ENCODE results near the gene PPP1CA. TPM values are rescaled to one million over a fixed set of nuclear protein-coding genes. Genes with fewer than 3 reads are reported as not detected.
"Not testable (repeated sequence)": the region's sequence is repeated elsewhere in the genome, so short reads cannot be mapped to it uniquely, and the experiment has no call there.

The PPP1CA gene
- polyA plus RNA-seq, 1 donor, result 123 TPM

GRCh38 chr11:67435031-67435726, 33.5 kb upstream of the PPP1CA start:
- DNase-seq (ENCODE audit: low read depth), result no peak

DNA sequence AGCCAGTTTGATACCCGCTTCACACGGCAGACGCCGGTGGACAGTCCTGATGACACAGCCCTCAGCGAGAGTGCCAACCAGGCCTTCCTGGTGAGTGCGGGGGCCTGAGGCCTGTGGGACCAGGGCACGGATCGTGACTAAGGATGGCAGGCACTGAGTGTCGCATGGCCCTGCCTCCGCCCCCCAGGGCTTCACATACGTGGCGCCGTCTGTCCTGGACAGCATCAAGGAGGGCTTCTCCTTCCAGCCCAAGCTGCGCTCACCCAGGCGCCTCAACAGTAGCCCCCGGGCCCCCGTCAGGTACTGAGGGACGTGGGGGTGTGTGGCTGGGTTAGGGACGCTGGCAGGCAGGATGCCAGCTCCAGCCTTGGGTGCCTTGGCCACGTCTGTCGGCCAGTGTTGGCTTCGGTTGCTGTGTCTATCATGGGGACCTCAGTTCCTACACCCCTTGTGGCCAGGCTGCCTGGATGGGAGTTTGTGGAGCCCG, 32.8 kb upstream of the PPP1CA start:
- DNase-seq (ENCODE audit: low read depth), result no peak

GRCh38 chr11:67433536-67434394, 32.1 kb upstream of the PPP1CA start:
- no peak for DNase-seq (ENCODE audit: low read depth)

- DNase-seq (ENCODE audit: low read depth), result no peak
Measured at GRCh38 chr11:67432655-67433349, 31.1 kb upstream of the PPP1CA start.

DNA sequence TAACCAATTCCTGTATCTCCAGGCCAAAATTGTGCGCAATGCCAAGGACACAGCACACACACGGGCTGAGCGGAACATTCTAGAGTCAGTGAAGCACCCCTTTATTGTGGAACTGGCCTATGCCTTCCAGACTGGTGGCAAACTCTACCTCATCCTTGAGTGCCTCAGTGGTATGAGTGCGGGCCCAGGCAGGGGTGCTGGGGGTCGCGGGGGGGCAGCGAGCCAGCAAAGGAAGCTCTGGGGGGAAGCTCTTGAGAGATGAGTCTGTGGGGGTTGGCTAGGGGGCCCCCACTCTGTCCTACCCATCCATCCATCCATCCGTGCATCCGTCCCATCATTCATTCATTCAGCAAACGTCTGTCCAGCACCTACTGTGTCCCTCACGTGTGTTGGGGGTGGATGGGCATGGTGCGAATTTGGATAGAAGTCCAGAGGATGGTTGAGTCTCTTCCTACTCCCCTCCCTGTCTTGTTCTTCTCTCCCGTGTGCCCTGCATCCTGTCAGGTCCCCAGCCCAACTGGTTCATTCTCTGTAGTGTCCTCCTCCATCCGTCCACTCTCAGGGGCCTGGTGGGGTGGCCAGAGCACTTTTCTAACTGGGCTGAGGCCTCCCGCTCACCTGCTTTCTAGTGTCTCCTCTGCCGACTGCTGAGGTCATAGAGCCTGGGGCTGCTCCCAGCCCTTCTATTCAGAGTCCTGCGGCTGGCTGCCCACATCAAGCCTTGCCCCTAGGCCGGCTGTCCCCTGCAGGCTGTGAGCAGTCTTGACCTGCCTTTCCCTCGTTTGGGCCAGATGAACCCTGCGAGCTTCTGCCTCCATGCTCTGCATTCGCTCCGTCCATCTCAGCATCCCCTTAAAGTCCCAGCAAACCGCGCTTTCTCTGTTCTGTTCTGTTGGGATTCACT, 29.9 kb upstream of the PPP1CA start:
- DNase-seq (ENCODE audit: low read depth), result no peak

DNA sequence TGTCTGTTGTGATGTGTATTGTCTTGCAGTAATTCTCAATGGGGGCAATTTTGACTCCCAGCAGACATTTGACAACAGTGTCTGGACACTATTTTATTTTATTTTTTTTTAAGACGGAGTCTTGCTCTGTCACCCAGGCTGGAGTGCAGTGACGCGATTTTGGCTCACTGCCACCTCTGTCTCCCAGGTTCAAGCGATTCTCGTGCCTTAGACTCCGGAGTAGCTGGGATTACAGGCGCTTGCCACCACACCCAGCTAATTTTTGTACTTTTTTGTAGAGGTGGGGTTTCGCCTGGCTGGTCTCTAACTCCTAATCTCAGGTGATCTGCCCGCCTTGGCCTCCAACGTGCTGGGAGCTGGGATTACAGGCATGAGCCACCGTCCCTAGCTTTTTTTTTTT, 28.1 kb upstream of the PPP1CA start:
- DNase-seq (ENCODE audit: low read depth), result no peak

- no peak for DNase-seq (ENCODE audit: low read depth)
Measured at GRCh38 chr11:67429038-67429668, 27.5 kb upstream of the PPP1CA start.

DNA sequence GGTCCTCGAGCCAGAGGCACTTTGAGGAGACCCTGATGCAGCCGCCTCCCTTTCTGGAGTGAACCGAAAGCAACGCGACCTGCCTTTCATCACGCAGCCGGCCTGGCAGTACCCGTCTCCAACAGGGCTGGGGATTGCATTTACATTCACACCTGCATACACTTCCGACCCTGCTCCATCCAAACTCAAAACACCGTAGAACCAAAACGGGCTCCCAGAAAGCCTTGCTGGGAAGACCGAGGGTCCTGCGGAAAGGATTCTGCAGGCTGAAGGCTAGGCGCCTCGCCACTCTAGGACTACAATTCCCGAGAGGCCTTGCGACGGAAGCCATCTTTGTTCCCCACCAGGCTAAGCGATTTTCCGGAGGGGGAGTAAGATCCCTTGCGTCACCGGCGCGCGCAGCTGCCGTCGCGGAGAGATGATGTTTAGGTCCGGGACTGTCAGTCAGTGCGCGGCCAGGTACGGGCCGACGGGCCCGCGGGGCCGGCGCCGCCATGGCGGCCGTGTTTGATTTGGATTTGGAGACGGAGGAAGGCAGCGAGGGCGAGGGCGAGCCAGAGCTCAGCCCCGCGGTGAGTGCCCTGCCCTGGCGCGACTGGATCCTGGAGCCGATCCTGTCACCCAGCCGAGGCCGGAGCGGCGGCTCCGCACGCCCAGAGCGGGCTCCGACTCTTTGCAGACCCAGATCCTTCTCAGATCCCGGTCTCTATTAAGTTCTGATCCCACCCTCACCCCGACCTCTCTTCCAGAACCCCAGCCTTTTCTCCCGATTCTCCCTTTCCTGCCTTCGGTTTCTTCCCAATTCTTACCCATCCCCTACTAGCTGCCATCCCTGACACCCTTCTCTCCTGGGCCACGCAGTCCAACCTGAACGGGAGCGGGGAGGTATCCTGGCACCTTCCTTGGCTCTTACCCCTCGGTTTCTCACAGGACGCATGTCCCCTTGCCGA, 26.7 kb upstream of the PPP1CA start, which contains the start of gene RPS6KB2:
Gene RPS6KB2 (plus strand): TSS at position 443 of the 950 bp plus-strand sequence. CDS start 52 bp downstream, at position 495.
- peak; percentile 96 for DNase-seq (ENCODE audit: low read depth)

DNA sequence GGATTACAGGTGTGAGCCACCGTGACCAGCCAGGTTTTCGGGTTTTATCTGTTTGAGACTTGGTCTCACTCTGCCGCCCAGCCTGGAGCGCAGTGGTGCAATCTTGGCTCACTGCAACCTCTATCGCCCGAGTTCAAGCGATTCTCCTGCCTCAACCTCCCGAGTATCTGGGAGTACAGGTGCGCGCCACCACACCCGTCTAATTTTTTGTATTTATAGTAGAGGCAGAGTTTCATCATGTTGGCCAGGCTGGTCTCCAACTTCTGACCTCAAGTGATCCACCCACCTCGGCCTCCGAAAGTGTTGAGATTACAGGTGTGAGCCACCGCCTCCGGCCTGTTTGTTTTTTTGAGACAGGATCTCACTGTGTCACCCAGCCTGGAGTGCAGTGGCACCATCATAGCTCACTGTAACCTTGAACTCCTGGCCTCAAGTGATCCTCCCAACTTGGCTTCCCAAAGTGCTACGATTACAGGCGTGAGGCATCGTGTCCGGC, 25.8 kb upstream of the PPP1CA start:
- DNase-seq (ENCODE audit: low read depth), result not testable (repeated sequence)

GRCh38 chr11:67423891-67424613, 22.4 kb upstream of the PPP1CA start:
- DNase-seq (ENCODE audit: low read depth), result no peak

- no peak for DNase-seq (ENCODE audit: low read depth)
Measured at GRCh38 chr11:67423466-67423865, 21.8 kb upstream of the PPP1CA start.

DNA sequence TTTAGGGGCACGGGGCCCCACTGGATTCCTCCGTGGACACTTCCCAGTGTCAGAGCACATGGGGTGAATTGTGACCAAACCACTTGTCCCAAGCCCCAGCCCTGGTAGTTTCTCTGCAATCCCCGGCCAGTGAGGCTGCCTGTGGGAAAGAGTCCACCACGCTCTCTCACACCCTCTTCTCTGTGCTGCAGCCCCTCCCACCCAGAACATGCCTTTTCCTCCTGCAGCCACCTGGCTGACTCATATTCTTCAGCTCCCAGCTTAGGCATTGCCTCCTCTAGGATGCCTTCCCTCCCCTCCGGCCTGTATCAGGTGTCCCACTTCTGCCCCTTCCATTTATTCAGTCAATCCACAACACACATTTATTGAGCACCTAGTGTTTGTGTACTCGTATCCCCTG, 21.2 kb upstream of the PPP1CA start:
- DNase-seq (ENCODE audit: low read depth), result no peak

GRCh38 chr11:67421430-67422031, 19.9 kb upstream of the PPP1CA start:
- no peak for DNase-seq (ENCODE audit: low read depth)

- no peak for DNase-seq (ENCODE audit: low read depth)
Measured at GRCh38 chr11:67420646-67421429, 19.2 kb upstream of the PPP1CA start.

GRCh38 chr11:67420147-67420645, 18.5 kb upstream of the PPP1CA start:
- no peak for DNase-seq (ENCODE audit: low read depth)

- DNase-seq (ENCODE audit: low read depth), result no peak
Measured at GRCh38 chr11:67419325-67420049, 17.8 kb upstream of the PPP1CA start.

All from forelimb muscle (tissue), 1 donor.